ENCODE data around the gene SIVA1.
A peak's percentile ranks its signal among the peaks of the same experiment; 100 is the strongest.

The SIVA1 gene

DNA sequence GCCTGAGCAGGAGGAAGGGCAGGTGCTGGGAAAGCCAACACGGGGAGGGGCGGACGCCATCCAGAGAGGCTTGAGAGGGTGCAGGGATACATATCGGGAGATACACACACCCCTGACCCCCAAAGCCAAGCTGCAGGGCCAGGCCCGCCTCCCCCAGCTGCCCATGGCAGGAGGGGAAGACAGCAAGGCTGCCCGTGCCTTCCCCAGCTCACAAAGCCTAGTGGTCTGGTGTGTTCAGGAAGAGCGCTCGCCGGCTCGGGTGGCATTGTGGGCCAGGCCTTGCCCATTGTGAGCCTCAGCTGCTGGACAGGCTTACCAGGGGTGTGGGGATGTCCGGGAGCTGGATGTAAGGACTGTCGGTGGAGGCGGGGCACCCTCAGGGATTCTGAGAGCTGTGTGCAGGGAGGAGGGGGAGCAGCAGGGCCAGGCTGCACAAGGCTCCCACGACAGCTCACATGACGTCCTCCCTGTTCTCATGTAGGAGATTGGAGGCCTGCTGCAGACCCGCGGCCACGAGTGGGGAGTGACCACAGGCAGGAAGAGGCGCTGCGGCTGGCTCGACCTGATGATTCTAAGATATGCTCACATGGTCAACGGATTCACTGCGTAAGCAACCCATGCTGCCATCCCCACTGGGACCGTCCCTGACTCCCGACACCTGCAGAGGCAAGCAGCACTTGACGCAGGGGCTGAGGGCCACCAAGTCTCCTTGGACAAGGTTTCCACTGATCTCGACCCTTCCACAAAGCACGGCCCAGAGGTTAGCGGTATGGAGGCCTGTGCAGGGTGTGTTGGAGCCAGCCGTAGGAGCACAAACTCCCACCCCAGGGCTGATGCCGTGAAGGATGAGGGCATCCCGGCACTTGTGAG, 10.1 kb upstream of the SIVA1 start:
- ATAC-seq: no peak
- TF ChIP-seq ESRRG (CRISPR knock-in tag; IDR thresholded peaks at IDR 0.05): no peak
- no peak for TF ChIP-seq ZNF565 (CRISPR knock-in tag; conservative IDR thresholded peaks at IDR 0.05; ENCODE audit: low read depth)
- TF ChIP-seq PATZ1 (CRISPR knock-in tag; IDR thresholded peaks at IDR 0.05; ENCODE audit: borderline replicate concordance): no peak
- TF ChIP-seq ZNF70 (CRISPR knock-in tag; IDR thresholded peaks at IDR 0.05): no peak
- no peak for TF ChIP-seq CSDC2 (CRISPR knock-in tag; IDR thresholded peaks at IDR 0.05)

- TF ChIP-seq TCF4 (CRISPR knock-in tag; IDR thresholded peaks at IDR 0.05; ENCODE audit: borderline replicate concordance): no peak
- TF ChIP-seq TOX (CRISPR knock-in tag; IDR thresholded peaks at IDR 0.05; ENCODE audit: borderline replicate concordance): no peak
- peak; percentile 28 for ATAC-seq
Measured at GRCh38 chr14:104743461-104744380, 9.2 kb upstream of the SIVA1 start.

GRCh38 chr14:104744484-104744883, 8.5 kb upstream of the SIVA1 start:
- ATAC-seq: no peak
- TF ChIP-seq ISL1 (CRISPR knock-in tag; IDR thresholded peaks at IDR 0.05): no peak
- no peak for TF ChIP-seq ARNTL (CRISPR knock-in tag; IDR thresholded peaks at IDR 0.05; ENCODE audit: borderline replicate concordance, low read depth)
- TF ChIP-seq ESRRG (CRISPR knock-in tag; IDR thresholded peaks at IDR 0.05): no peak
- TF ChIP-seq, protein P1, sequence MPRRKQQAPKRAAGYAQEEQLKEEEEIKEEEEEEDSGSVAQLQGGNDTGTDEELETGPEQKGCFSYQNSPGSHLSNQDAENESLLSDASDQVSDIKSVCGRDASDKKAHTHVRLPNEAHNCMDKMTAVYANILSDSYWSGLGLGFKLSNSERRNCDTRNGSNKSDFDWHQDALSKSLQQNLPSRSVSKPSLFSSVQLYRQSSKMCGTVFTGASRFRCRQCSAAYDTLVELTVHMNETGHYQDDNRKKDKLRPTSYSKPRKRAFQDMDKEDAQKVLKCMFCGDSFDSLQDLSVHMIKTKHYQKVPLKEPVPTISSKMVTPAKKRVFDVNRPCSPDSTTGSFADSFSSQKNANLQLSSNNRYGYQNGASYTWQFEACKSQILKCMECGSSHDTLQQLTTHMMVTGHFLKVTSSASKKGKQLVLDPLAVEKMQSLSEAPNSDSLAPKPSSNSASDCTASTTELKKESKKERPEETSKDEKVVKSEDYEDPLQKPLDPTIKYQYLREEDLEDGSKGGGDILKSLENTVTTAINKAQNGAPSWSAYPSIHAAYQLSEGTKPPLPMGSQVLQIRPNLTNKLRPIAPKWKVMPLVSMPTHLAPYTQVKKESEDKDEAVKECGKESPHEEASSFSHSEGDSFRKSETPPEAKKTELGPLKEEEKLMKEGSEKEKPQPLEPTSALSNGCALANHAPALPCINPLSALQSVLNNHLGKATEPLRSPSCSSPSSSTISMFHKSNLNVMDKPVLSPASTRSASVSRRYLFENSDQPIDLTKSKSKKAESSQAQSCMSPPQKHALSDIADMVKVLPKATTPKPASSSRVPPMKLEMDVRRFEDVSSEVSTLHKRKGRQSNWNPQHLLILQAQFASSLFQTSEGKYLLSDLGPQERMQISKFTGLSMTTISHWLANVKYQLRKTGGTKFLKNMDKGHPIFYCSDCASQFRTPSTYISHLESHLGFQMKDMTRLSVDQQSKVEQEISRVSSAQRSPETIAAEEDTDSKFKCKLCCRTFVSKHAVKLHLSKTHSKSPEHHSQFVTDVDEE (CRISPR knock-in tag; IDR thresholded peaks at IDR 0.05): no peak
- no peak for TF ChIP-seq BACH2 (CRISPR knock-in tag; IDR thresholded peaks at IDR 0.05; ENCODE audit: borderline replicate concordance)
- TF ChIP-seq RARB (CRISPR knock-in tag; IDR thresholded peaks at IDR 0.05): no peak
- TF ChIP-seq ZNF70 (CRISPR knock-in tag; IDR thresholded peaks at IDR 0.05): no peak
- TF ChIP-seq ZC3H10 (CRISPR knock-in tag; IDR thresholded peaks at IDR 0.05): no peak
- no peak for TF ChIP-seq CSDC2 (CRISPR knock-in tag; IDR thresholded peaks at IDR 0.05)
- no peak for TF ChIP-seq PATZ1 (CRISPR knock-in tag; IDR thresholded peaks at IDR 0.05; ENCODE audit: borderline replicate concordance)
- TF ChIP-seq TOX (CRISPR knock-in tag; IDR thresholded peaks at IDR 0.05; ENCODE audit: borderline replicate concordance): no peak
- no peak for TF ChIP-seq ZNF8 (CRISPR knock-in tag; IDR thresholded peaks at IDR 0.05)
- no peak for TF ChIP-seq PPARA (CRISPR knock-in tag; IDR thresholded peaks at IDR 0.05; ENCODE audit: borderline replicate concordance)
- TF ChIP-seq ZFP3 (CRISPR knock-in tag; IDR thresholded peaks at IDR 0.05): no peak
- TF ChIP-seq CREB5 (CRISPR knock-in tag; IDR thresholded peaks at IDR 0.05; ENCODE audit: low read depth): no peak
- no peak for TF ChIP-seq GLIS3 (CRISPR knock-in tag; IDR thresholded peaks at IDR 0.05)
- TF ChIP-seq SNAI2 (CRISPR knock-in tag; IDR thresholded peaks at IDR 0.05): no peak

Data from SK-N-SH treated with all-trans-retinoic acid at 6 μM for 48 hours (cell line).